Upper lobe of left lung (tissue), 4 donors: ENCODE data around the gene KIF22.

Experiments
- CTCF ChIP-seq, 6 experiments: fragments of 450-650 bp in 4 of 6; fragments of 200-600 bp in 2 of 6; sonication (generic) in 2 of 6; IDR thresholded peaks; one replicate each; pipeline ENCODE4 v1.5.1; 2016 to 2019; ENCODE audit warnings: antibody characterized with exemption in 6 of 6
- POLR2A ChIP-seq, 4 donors: fragments of 450-650 bp; IDR thresholded peaks; one replicate each; pipeline ENCODE4 v1.5.1; 2016 to 2017; ENCODE audit warnings: antibody characterized with exemption in 4 of 4, mild to moderate bottlenecking in 2 of 4
- POLR2AphosphoS5 ChIP-seq, 2 donors: sonication (generic); formaldehyde crosslinking; IDR thresholded peaks; one replicate each; pipeline ENCODE4 v1.5.1; 2017; ENCODE audit warnings: antibody characterized with exemption in 2 of 2

- no peak for TF ChIP-seq POLR2A (IDR thresholded peaks at IDR 0.05)
- no peak for TF ChIP-seq CTCF (IDR thresholded peaks at IDR 0.05)
- no peak for TF ChIP-seq POLR2AphosphoS5 (IDR thresholded peaks at IDR 0.05)
Observed at GRCh38 chr16:29843931-29844330, 53.4 kb downstream of the KIF22 start.
